GM21717 (cell line): ENCODE data around the gene FIBP.
"Not testable (repeated sequence)": the region's sequence is repeated elsewhere in the genome, so short reads cannot be mapped to it uniquely, and the experiment has no call there.

ENCODE experiments used
- ATAC-seq: cut with Tn5 transposase; IDR thresholded peaks from one replicate; pipeline ENCODE4 v1.9.1; 2021; ENCODE audit warnings: mild to moderate bottlenecking, moderate library complexity; ENCODE audit not compliant: unreplicated experiment

FIBP gene

DNA sequence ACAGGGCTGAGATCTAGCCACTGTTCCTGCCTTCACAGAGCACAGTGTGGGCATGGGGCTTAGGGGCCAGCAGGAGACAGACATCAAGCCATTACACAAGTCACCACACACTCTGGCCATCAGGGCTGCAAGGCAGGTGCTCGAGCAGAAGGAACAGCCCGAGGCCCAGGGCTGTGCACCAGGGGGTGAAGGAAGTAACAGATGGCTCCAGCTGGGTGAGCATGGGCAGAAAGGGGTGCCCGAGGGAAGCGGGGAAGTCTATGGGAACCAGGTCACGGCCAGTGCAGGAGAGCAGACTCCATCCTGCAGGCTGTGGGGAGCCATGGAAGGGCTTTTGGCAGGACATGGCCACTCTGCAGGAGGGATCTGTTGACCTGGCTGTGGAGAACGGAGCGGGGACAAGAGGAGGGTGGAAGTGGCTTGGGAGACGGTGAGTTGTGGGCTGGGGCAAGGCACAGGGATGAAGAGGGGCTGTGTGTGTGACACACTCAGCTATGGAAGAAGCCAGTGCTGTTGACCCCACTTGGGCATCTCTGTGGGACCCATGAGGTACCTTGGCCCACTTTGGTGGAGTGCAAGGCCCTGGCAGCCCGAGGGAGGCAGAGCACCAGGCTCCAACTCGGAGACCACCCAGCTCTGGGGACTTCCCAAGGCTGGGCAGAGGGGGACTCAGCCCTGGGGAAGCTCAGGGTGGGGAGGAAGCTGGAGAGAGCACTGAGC, 27.0 kb upstream of the FIBP start:
- no peak for ATAC-seq

DNA sequence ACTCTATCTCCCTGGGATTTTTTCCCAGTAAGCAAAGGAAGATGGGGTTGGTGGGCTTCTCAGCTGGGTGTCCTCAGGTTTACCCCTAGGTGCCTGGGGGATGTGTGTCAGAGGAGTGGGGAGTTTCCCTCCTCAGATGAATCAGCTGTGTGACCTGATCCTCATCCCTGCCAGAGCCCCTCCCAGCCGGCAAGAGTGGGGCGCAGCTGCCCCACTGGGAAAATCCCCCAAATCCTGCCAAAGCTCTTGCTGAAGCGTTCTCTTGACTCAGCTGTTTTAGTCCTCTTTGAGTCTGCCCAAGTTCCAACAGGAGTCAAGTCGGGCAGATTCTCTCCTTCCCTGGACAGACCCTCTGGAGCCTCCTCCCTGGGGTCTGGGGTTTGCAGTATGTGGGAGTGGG, 24.6 kb upstream of the FIBP start:
- ATAC-seq, result no peak

DNA sequence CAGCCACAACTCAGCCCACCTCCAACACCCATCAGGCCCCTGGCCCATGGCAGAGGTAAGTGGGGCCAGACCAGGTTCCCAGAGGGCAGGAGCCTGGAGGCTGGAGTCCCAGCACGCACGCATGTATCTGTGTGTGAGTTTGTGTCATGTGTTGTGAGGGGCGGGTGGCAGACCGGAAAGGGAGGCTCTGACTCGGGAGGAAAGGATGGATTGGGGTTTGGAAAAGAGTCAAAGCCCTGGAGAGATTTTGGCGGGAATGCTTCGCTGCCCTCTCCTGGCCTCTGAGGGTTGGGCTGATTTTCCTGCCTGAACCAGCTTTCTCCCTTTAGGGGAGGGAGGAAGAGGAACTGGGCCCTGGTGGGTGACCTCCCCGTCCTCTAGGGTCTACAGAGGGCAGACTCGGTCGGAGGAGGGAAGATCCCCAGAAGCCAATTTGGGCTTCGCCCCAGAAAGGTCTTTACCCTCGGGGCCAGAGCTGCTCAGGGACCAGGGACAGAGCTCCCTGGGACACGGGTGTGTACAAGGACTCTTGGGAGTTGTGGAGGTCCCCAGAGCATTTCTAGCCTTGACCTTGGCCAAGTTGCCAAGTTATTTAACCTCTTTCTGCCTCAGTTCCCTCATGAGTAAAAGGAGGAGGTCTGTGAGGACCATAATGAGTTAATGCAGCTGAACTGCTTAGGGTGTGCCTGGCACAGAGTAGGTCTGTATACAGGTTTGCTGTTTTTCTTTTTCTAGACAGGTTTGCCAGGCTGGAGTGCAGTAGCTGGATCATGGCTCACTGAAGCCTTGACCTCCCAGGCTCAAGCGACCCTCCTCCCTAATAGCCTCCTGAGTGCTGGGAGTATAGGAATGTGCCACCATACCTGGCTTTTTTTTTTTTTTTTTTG, 23.7 kb upstream of the FIBP start:
- ATAC-seq, result no peak

DNA sequence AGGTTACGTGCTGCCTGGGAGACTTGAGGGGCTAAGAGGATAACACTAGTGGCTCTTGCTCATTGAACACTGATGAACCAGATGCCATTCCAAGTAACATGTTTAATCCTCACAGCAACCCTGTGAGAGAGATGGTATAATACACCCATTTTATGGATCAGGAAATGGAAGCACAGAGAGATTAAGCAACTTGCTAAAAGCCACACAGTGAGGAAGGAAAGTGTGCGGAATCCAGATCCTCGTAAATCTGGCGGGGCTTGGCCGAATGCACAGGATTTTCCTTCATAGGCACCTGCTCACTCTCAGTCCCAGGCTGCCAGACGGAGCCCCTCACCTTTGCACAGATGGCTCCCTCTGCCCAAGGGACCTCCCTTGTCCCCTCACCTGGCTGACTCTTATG, 19.6 kb upstream of the FIBP start:
- no peak for ATAC-seq

DNA sequence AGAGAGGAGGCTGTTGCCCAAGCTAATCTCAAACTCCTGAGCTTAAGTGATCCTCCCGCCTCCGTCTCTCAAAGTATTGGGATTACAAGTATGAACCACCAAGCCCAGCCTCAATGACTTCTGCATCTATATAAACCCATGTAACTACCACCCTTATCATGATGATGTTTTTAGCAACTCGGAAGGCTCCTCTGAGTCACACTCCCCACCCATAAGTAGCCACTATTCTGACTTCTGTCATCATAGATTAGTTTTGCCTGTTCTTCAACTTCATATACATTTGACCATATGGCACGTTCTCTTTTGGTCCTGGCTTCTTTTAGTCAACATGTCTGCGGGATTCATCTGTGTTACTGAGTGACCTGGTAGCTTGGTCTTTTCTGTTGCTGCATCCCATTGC, 18.3 kb upstream of the FIBP start:
- no peak for ATAC-seq

DNA sequence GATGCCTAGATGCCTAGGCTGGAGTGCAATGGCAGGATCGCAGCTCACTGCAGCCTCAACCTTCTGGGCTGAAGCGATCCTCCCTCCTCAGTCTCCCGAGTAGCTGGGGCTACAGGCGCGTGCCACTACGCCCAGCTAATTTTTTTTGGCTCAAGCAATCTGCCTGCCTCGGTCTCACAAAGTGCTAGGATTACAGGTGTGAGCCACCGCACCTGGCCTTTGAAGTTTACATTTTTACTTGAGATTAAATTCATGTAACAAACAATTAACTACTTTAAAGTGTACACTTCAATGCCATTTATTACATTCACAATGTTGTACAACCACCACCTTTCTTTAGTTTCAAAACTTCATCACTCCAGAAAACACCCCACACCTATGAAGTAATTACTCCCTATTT, 15.4 kb upstream of the FIBP start:
- no peak for ATAC-seq

DNA sequence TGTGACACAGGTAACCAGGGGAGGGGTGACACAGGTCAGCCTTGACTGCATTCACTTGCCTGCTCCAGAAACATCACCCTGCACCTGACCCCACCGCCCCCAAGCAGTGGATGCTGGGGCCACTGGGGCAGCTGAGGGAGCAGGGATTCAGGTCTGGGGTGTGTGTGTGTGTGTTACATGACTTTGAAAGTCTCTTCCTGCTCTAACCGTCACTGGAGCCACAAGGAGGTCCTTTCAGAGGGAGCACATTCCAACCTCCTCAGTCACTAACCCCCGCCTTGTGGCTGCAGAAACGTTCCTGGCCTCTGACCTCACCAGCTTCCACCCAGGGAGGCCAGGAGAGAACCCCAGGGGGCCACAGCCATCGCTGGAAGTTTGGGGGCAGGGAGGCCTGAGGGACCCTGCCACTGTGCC, 14.8 kb upstream of the FIBP start:
- ATAC-seq, result no peak

DNA sequence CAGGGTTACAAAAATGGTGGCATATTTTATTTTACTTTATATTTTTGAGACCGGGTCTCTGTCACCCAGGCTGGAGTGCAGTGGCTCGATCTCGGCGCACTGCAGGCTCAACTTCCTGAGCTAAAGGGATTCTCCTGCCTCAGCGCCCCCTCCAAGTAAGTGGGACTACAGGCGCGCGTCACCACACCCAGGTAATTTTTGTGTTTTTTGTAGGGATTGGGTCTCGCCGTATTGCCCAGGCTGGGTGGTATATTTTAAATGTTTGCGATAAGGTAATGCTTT, 12.6 kb upstream of the FIBP start:
- no peak for ATAC-seq

DNA sequence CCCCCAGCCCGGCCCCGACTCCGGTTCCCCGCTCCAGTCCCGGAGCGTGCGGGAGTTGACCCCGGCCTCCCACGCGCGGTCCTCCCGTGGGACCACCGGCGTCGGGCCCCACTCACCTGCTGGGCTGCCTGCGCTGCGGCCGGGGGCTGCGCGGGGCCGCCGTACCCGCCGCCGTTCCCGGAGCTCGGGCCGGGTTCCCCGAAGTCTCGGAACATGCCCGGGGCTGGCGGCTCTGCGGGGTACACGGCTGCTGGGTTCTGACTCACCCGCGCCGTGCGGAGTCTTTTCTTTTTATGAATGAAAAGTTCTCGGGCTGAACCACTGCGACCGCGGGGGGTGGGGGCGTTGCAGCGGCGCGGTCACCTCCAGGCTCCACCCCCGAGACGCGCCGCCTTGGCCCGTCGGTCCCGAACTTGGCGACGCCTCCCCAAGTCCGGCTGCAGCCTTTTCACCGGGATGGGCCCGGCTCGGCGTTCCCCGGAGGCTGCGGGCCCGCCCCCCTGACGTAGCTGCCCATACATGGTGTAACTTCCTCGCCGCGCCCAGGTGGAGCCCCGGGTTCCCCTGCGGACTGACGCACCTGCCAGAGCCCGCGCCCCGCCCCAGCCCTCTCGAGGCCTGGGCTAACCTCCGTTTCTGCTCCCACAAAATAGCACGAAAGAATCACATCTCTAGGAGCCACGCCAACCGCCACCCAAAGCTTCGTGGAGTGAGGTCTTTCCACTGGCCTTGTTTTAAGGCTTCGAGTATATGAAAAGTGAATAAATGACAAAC, 12.0 kb upstream of the FIBP start, which contains the start of gene FOSL1:
Gene FOSL1 (minus strand): TSS at position 264 of the 774 bp plus-strand sequence. CDS start 49 bp downstream, at position 215.
- ATAC-seq, result peak; percentile 65

DNA sequence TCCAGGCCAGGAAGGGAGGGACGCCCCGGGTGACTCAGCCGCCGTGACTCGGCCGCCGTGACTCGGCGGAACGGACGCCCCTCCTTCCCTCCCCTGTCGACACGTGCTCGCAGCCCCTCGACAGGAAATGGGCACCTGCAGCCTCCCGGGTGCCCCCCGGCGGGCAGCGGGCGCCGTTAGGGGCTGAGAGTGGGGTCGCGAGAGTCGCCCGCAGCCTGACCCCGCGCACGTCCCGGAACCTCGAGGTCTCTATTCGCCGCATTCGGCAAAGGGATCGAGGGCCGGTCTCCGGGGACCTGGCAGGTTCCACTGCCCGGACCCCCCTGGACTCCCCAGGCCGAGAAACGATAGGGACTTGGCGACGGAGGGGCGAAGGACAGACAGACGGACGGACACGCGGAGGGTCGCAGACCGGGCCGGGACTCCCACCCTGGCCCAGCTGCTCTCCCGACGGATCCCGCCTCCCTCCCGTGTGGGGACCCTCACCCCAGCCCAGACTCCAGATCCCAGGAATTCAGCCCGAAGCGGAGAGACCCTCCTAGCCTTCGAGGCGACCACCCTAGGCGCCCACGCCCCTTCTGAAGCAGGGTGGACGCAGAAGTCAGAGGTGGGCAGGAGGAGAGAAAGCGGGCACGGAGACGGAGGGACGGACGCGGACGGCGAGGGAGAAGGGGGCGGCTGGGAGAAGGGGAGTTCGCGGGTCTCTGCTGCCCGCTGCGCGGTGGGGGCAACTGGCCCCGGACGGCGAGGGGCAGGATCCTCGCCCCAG, 11.3 kb upstream of the FIBP start:
- ATAC-seq, result no peak

DNA sequence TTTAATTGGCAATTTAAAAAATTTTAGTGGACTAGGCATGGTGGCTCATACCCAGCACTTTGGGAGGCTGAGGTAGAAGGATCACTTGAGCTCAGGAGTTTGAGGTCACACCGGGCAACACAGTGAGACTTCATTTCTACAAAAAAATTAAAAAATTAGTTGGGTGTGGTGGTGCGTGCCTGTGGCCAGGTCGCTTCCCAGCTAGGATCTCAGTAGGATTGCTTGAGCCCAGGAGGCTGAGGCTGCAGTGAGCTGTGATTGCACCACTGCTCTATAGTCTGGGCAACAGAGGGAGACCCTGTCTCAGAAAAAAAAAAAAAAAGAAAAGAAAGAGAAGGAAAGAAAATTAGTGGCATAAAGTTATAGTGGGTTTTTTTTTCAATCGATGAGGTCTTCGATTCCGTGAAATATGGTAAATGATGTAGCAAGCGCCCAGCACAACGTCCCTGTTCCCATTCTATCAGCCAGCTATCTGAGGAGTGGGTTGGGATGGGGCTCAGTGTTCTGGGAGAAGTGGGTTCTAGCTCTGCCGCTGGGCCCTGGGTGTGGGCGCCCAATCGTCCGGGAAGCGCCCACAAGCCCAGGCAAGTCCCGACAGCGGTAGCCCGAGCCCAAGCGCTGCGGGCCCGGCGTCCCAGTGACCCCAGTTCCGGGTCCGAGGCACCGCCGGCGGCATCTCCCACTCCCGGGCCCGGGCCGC, 10.5 kb upstream of the FIBP start:
- ATAC-seq, result no peak

DNA sequence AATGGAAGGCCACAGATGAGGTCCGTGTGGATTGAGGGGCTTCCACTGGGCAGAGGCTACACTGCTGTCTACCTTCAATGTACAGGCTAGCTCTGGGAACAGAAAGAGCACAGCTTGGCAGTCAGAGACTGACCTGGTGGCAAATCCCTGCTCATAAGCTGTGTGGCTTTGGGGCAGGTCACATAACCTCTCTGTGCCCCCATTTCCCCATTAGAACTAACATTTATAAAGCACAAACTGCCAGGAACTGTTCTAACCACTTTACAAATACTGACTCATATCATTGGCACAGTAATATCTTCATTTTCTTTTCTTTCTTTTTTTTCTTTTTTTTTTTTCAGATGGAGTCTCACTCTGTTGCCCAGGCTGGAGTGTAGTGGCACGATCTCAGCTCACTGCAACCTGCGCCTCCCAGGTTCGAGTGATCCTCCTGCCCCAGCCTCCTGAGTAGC, 8.8 kb upstream of the FIBP start:
- ATAC-seq, result no peak

DNA sequence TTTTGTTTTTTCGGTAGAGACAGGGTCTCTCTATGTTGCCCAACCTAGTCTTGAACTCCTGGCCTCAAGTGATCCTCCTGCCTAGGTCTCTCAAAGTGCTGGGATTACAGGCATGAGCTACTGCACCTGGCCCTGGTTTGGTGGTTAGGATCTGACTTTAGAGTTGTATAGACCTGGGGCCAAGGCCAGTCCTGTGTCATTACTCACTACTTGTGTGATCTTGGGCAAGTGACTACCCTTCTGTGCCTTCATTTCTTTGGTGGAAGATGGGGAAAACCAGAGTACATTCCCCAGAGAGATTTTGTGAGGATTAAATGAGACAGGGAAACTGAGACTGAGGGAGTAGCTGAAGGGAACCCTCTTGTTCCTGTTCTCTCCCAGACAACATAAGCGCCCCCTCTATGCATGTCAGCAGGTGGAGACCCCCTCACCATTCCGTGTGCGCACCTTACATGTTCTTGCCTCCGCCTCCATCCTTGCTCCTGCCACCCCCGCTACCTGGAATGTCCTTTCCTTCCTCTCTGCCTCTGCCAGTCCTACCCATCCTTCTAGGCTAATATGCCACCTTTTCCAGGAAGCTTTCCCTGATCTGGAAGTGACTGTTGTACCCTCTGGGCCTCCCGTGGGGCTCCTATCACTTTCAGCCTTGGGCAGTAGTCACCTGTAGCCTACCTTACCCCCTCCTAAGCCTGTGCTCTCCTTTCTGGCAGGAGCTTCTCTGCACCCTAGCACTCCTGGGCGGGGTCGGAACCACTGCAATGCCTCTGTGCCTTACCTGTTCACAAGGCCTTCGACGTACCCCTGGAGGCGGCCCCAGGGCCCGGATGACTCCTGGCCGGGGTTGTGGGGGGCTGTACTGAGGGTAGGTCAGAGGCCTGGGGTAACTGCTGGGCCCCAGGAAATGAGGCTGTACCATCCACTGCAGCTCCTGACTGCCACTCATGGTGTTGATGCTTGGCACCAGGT, 8.0 kb upstream of the FIBP start:
- ATAC-seq, result no peak

DNA sequence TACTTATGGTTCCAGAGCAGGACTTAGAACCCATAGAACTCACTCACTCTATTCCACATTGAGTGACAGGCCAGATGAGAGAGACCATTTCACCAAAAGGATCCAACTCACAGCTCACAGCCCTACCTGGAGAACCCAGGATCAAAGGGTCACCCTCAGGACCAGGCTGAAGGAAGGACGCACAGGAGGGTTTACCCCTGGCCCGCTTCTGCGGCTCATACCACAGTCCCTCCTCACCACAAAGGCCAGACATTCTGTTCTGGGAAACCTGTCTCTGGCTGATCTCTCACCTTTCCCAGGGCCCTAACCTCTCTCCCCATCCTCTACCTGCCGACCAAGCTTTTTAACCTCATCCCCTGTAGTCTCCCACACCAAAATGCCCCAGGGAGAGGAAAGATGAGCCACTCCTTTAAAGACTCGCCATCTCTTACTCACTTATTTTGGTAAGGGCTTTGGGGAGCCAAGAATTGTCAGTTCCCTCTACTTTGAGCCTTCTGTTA, 7.3 kb upstream of the FIBP start:
- ATAC-seq, result no peak

DNA sequence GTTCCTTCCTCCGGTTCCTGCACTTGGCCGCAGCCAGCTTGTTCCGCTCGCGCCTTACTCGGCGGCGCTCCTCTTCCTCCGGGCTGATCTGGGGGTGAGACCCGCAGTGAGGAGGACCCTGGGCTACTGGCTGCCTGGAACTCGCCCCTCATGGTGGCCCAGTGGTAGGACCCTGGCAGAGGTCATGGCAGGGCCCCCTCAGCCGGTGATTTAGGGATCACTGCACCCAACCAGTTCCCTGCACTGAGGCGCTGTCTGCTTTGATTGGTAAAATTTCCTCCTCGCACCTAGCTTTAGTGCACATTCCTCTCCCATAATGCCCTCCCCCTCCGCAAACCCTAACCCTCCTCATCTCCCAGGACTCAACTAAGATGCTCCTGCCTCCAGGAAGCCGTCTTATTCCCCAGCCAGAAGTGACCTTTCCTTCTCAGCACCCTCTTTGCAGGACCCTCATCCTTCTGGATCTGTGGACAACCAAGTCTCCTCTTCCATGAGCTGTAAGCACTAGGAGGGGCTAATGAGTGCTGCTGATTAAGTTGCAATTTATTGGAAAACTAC, 5.8 kb upstream of the FIBP start:
- ATAC-seq, result no peak

DNA sequence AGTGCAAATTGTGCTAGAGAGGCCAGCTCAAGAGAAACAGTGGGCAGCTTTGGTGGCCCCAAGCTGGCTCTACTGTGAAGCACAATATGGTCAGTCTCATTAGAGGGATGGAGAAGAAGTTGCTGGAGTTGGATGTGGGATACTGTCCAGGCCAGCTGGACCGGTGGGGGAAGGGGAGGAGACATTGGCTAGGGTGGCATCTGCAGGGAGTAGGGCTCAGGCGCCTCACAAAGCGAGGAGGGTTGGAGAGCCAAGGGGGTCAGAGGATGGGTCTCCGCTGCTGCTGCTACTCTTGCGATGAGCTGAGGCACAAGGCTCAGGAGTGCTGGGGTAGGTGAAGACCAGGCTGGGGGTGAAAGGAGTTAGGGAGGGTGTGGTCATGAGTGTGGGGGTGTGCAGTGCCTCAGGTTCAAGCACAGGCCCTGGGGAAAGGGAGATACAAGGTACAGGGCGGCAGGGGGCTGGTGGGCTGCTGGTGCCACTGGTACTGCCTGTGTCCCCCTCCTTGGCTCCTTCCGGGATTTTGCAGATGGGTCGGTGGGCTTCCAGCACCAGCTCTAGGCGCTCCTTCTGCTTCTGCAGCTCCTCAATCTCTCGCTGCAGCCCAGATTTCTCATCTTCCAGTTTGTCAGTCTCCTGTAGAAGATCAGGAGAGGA, 4.5 kb upstream of the FIBP start:
- ATAC-seq, result no peak

DNA sequence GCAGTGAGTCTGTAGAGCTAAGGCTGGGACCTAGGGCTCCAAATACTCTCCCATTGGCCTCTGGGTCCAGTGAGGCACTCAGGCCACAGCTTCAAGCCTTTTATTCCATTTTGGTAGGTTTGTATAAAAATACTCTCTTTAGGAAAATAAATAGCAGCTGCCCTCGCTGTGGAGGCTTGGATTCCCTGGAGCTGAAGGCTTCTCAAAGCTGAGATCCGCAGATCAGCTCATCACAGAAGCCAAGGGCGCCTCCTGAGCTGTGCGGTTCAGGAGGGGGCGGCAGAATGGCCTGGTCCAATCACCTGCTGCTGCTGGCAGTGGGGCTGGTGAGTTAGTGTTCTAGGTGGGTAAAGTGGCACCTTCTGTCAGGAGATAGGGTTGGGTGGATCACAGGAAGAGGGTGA, 3.9 kb upstream of the FIBP start:
- not testable (repeated sequence) for ATAC-seq
